T-helper 2 cell treated with Interferon-gamma antibody and Interleukin-4, amounts not matched to agents 5 μg/mL and 100 μg/mL, for 36 hours (primary cell): ENCODE data around the gene HECW1.

Source experiments
- DNase-seq: peaks from one replicate; pipeline ENCODE4 v3.0.0; 2021; ENCODE audit warnings: low spot score
- H3K27ac Mint-ChIP-seq: one replicate; pipeline ENCODE4 v1.8.0; 2021; ENCODE audit warnings: mild to moderate bottlenecking, mixed read lengths
- H3K27me3 Mint-ChIP-seq: one replicate; pipeline ENCODE4 v1.8.0; 2021; ENCODE audit warnings: low read depth, mixed read lengths
- H3K36me3 Mint-ChIP-seq: one replicate; pipeline ENCODE4 v1.8.0; 2021; ENCODE audit warnings: low read depth, mixed read lengths
- H3K4me1 Mint-ChIP-seq: one replicate; pipeline ENCODE4 v1.8.0; 2021; ENCODE audit warnings: low read depth, mixed read lengths
- H3K4me3 Mint-ChIP-seq: one replicate; pipeline ENCODE4 v1.8.0; 2022; ENCODE audit warnings: mild to moderate bottlenecking, moderate library complexity, mixed read lengths
- H3K9me3 Mint-ChIP-seq: one replicate; pipeline ENCODE4 v1.8.0; 2021; ENCODE audit warnings: mixed read lengths

The HECW1 gene

DNA sequence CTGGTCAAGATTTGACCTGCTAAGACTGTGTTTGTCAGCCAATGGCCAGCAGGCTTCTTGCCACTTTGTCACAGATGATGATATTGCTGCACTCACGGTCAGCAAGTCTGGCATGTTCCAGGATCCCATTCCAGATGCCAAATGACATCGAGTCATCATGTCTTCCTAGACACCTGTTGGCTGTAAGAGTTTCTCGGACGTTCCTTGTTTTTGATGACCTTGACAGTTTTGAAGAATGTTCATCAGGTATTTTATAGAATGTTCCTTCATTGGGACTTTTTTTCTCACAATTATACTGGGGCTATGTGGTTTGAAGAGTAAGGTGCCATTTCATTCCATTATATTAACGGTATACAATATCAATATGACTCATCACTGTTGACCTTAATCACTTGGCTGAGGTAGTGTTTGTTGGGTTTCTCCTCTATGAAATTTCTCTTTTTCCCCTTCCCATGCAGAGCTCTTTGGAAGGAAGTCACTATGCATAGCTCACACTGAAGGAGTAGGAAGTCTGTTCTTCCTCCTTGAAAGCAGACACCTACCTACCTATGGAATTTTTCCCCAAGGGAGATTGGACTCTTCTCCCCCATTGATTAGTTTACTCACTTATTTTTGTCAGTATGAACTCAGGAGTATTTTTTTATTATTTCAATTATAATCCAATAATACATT, 31.6 kb downstream of the HECW1 start:
- peaks cover 5% of the 10 kb centered on the region for H3K27me3 Mint-ChIP-seq
- H3K4me1 Mint-ChIP-seq, result no peaks in the 10 kb centered on the region
- no peaks in the 10 kb centered on the region for H3K36me3 Mint-ChIP-seq
- H3K4me3 Mint-ChIP-seq, result no peak overlapping the region
- no peaks in the 10 kb centered on the region for H3K9me3 Mint-ChIP-seq
- DNase-seq, result no peak
- no peak overlapping the region for H3K27ac Mint-ChIP-seq

DNA sequence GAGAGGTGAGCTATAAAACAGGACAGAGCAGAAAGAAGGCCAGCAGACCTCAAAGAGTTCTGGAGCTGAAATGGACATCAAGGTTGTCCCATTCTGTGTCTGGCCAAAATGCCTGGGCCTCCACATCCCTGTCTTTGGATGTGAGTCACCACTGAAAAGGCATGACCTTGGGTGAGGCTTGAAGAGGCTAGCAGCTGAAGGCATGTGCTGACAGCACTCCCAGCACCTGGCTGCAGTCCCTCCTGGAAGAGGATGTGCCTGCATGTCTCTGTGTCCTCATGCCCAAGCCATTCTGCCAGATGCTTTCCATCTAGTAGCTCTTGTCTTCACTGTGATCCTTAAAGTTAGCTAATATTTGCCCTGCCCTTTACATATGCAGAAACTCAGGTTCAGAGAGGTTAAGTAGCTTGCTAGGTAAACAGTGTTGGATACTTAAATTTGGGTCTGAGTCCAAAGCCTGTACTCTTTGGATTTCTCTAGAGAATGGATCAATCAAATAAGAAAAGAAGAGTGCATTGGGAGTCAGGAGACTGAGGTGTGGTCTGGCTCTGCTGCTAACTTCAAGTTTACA, 35.8 kb downstream of the HECW1 start:
- no peaks in the 10 kb centered on the region for H3K4me1 Mint-ChIP-seq
- DNase-seq, result no peak
- H3K27me3 Mint-ChIP-seq, result peaks cover 11% of the 10 kb centered on the region
- H3K36me3 Mint-ChIP-seq, result no peaks in the 10 kb centered on the region
- H3K27ac Mint-ChIP-seq, result no peak overlapping the region
- no peak overlapping the region for H3K4me3 Mint-ChIP-seq
- H3K9me3 Mint-ChIP-seq, result no peaks in the 10 kb centered on the region

DNA sequence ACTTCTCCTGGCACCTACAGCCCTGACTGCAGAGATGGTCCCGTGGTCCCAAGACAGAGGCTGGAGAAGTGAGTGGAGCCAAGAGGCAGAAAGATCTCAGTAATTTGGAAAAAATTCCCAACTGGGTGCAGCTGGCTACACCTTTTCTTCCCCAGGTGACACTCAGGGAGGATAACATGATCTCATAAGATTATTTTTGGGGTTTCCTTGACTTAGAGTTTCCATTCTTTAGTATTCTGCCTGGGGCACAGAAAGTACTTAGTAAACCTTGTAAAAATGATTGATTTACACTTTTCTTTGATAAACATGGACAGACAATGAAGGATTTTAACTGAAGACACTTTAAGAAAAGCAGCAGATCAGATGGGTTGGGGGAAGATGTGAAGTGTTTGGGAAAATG, 38.6 kb downstream of the HECW1 start:
- H3K4me1 Mint-ChIP-seq, result no peaks in the 10 kb centered on the region
- no peak overlapping the region for H3K4me3 Mint-ChIP-seq
- peaks cover 11% of the 10 kb centered on the region for H3K27me3 Mint-ChIP-seq
- no peaks in the 10 kb centered on the region for H3K9me3 Mint-ChIP-seq
- no peak overlapping the region for H3K27ac Mint-ChIP-seq
- no peak for DNase-seq
- H3K36me3 Mint-ChIP-seq, result no peaks in the 10 kb centered on the region

DNA sequence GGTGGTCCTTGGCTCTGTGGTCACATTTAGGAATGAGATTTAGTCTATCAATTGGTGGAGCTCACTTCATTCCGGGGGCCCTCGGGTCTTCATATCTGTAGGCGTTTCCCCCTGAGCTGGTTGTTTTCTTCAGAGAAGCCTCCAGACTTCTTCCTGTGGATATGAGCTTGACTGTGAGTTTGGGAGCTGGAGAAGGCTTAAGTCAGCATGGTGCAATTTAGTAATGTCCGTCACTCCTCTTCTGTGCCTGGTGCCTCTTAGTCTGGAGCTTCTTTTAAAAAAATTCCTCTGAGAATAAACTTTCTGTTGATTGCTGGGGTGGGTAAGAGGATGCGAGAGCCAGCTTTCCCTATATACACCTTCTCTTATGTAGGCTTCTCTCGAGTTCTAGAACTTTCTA, 40.2 kb downstream of the HECW1 start:
- no peak for DNase-seq
- Mint-ChIP-seq H3K4me3 (no peak overlapping the region), H3K27me3 (peaks cover 8% of the 10 kb centered on the region), H3K4me1 (no peaks in the 10 kb centered on the region), H3K36me3 (no peaks in the 10 kb centered on the region), H3K9me3 (no peaks in the 10 kb centered on the region), H3K27ac (no peak overlapping the region)

DNA sequence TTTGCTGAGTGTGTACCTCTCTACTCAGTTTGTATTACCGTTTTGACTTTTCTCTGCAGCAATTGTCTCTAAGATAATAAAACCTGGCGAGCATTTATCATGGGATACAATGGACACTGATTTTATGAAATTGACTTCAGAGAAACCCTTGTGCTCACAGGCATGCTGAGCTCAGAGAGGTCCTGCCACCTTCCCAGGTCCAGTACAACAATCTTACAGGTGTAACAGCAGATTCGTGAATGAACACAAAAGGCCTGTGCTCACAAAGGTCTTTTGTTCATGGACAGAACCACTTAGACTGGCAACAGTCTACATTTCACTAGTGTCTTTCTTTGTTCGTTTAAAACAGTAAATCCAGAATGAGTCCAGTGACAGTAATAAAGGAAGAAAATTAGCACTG, 43.2 kb downstream of the HECW1 start:
- H3K36me3 Mint-ChIP-seq, result no peaks in the 10 kb centered on the region
- H3K4me3 Mint-ChIP-seq, result no peak overlapping the region
- H3K27ac Mint-ChIP-seq, result no peak overlapping the region
- no peaks in the 10 kb centered on the region for H3K4me1 Mint-ChIP-seq
- no peaks in the 10 kb centered on the region for H3K9me3 Mint-ChIP-seq
- peaks cover 2% of the 10 kb centered on the region for H3K27me3 Mint-ChIP-seq
- DNase-seq, result no peak

DNA sequence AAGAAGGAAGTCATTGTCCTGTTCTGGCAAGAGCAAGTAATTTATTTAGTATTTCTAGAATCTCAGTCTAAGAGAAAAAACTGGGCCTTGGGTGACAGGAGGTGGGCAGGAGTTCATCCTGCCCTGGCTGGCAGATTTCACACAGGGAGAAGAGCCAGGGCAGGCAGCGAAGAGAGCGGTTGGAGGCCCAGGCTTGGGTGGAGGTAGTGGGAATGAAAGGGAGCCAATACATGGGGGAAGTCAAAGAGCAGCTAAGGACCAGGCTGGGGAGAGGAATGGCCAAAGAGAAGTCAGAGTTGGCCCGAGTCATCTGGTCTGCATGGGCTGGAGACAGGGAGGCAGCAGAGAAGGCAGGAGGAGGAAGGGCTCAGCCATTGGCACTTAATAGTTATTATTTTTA, 51.4 kb downstream of the HECW1 start:
- no peaks in the 10 kb centered on the region for H3K36me3 Mint-ChIP-seq
- no peak overlapping the region for H3K27ac Mint-ChIP-seq
- DNase-seq, result no peak
- no peaks in the 10 kb centered on the region for H3K9me3 Mint-ChIP-seq
- H3K27me3 Mint-ChIP-seq, result no peaks in the 10 kb centered on the region
- no peaks in the 10 kb centered on the region for H3K4me1 Mint-ChIP-seq
- H3K4me3 Mint-ChIP-seq, result no peak overlapping the region

DNA sequence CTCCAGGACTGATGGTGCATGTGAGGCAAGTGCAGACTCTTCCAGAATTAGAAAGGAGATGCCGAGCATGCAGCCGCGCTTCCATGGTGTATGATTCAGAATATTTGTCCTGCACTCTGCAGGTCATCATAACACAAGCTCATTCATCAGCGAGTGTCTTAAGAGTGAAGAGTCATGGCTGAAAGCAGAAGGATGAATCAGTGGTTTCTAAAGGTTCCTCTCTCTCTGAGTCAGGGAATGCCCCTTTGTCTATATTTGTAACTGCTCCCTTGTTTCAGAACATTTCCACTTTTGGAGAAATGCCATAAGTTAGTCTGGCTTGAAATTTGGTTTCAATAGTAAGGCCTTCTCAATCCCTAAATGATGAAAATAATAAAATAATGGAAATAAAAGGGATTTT, 52.3 kb downstream of the HECW1 start:
- Mint-ChIP-seq H3K27ac (no peak overlapping the region), H3K4me1 (no peaks in the 10 kb centered on the region), H3K4me3 (no peak overlapping the region), H3K36me3 (no peaks in the 10 kb centered on the region), H3K9me3 (no peaks in the 10 kb centered on the region), H3K27me3 (no peaks in the 10 kb centered on the region)
- no peak for DNase-seq

DNA sequence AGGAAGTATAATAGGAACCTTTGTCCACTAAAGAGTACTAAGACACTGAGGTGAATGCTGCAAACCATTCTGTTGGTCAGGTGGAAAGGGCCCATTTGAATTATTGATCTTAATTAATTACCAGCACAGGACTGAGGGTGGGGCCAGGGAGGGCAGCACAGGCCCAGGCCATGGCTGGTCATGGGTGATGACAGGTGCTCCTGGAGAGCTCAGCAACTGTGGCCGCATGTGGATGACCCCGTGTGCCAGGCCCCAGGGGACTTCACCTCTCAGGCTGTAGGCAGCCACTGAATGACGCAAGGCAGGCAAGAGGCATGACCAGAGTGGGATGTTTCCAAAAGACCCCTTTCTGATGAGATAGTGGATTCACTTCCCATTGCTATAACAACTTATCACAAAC, 54.2 kb downstream of the HECW1 start:
- Mint-ChIP-seq H3K4me3 (no peak overlapping the region), H3K36me3 (no peaks in the 10 kb centered on the region), H3K27ac (no peak overlapping the region), H3K4me1 (no peaks in the 10 kb centered on the region), H3K27me3 (no peaks in the 10 kb centered on the region), H3K9me3 (no peaks in the 10 kb centered on the region)
- DNase-seq, result no peak

DNA sequence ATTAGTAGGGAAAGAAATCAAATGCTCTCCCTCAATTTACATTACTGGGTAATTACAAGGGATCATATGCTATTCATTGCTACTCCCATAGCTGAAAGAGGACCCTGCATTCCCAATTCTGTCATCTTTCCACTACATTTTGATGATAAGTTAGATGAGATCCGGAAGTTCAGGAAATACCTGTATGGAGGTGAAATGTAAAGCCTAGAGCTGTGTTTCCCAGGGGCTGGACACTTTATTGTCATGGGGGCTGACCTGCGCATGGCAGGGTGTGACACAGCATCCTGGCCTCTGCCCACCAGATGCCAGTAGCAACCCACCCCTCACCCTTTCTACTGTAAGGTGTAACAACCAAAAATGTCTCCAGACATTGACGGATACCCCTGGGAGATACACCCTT, 56.6 kb downstream of the HECW1 start:
- DNase-seq, result no peak
- no peak overlapping the region for H3K27ac Mint-ChIP-seq
- H3K9me3 Mint-ChIP-seq, result no peaks in the 10 kb centered on the region
- no peaks in the 10 kb centered on the region for H3K27me3 Mint-ChIP-seq
- no peaks in the 10 kb centered on the region for H3K4me1 Mint-ChIP-seq
- no peaks in the 10 kb centered on the region for H3K36me3 Mint-ChIP-seq
- H3K4me3 Mint-ChIP-seq, result no peak overlapping the region

DNA sequence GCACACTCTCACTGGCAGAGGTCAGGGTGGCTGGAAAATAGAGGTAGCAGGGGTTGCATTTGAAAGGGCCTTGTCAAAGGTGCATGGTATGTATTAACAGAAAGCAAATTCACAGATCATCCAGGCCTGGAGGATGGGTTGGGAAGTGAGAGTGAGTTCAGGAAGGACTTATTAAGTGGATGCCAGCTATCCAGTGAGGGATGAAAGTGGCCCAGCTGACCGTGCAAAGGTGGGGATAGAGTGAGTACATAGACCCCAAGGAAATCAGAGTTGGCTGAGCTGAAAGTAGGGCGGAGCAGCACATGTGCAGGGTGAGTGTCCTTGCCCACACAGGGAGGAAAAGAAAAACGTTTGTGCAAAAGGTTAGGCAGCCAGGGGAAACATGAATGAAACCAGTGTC, 58.1 kb downstream of the HECW1 start:
- H3K4me1 Mint-ChIP-seq, result no peaks in the 10 kb centered on the region
- no peaks in the 10 kb centered on the region for H3K27me3 Mint-ChIP-seq
- DNase-seq, result no peak
- no peaks in the 10 kb centered on the region for H3K36me3 Mint-ChIP-seq
- no peaks in the 10 kb centered on the region for H3K9me3 Mint-ChIP-seq
- H3K4me3 Mint-ChIP-seq, result no peak overlapping the region
- H3K27ac Mint-ChIP-seq, result no peak overlapping the region

DNA sequence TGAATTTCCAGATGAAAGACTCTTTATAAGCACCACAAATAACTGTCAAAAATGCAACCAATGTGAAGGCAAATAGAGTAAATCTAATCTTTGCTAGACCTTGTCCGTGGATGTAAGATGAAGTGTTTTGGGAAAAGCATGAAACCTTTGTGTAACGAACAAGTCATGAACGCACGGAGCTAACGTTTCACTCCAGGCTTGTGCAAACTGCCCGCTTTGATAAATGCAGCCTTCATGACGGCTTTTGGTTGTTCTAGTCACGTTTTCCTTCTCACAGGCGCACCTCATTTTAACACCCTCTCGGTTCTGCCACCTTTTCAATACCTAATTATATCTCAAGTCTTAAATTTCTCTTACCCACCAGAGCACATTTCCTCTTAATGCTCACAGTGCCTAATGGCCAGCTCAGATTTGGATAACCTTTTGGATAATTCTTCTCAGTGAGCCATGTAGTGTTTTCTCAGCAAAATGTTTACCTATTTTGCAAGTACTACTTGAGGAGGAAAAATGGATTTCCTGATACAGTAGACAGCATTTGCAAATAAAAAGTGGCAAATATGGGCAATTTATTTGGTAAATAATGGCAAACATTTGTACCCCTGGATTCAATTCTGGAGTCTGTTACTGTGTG, 63.2 kb downstream of the HECW1 start:
- DNase-seq, result no peak
- no peaks in the 10 kb centered on the region for H3K4me1 Mint-ChIP-seq
- H3K27ac Mint-ChIP-seq, result no peak overlapping the region
- no peaks in the 10 kb centered on the region for H3K36me3 Mint-ChIP-seq
- H3K9me3 Mint-ChIP-seq, result no peaks in the 10 kb centered on the region
- H3K4me3 Mint-ChIP-seq, result no peak overlapping the region
- no peaks in the 10 kb centered on the region for H3K27me3 Mint-ChIP-seq

DNA sequence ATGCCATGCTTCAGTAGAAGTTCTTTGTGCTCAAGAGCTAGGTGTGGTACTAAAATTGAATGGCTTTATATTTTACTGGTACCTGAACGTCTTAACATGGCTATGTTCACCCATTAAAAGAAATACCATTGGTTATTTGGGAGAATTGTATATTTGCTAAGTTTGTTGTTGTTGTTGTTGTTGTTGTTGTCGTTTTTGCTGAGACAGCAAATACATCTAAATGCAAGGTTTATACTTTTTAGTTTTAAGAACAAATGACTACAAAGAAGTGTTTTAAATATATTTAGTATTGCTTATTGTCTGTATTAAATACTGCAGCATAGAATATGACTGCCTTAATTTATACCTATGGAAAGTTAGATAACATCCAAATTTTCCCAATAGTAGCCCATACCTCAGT, 66.9 kb downstream of the HECW1 start:
- Mint-ChIP-seq H3K9me3 (no peaks in the 10 kb centered on the region), H3K4me3 (no peak overlapping the region), H3K27ac (no peak overlapping the region), H3K27me3 (no peaks in the 10 kb centered on the region), H3K4me1 (no peaks in the 10 kb centered on the region), H3K36me3 (no peaks in the 10 kb centered on the region)
- DNase-seq, result no peak

DNA sequence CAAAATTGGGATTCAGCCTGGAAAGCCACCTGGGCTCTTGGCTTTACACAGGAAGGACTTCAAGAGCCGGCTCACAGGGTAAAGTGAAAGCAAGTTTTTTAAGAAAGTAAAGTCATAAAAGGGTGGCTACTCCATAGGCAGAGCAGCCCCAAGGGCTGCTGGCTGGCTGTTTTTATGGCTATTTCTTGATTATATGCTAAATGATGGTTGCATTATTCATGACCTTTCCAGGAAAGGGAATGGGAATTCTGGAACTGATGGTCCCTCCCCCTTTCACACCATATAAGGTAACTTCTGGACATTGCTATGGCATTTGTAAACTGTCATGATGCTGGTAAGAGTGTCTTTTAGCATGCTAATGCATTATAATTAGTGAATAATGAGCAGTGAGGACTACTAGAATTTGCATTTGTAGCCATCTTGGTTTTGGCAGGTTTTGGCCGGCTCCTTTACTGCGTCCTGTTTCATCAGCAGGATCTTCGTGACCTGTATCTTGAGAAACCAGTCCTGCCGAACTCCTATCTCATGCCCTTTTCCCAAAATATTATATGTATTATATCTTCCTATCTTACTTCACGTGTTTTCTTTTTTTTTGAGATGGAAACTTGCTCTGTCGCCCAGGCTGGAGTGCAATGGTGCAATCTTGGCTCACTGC, 80.5 kb downstream of the HECW1 start:
- Mint-ChIP-seq H3K4me3 (no peak overlapping the region), H3K9me3 (no peaks in the 10 kb centered on the region), H3K4me1 (no peaks in the 10 kb centered on the region), H3K27me3 (peaks cover 2% of the 10 kb centered on the region), H3K27ac (no peak overlapping the region), H3K36me3 (no peaks in the 10 kb centered on the region)
- no peak for DNase-seq

DNA sequence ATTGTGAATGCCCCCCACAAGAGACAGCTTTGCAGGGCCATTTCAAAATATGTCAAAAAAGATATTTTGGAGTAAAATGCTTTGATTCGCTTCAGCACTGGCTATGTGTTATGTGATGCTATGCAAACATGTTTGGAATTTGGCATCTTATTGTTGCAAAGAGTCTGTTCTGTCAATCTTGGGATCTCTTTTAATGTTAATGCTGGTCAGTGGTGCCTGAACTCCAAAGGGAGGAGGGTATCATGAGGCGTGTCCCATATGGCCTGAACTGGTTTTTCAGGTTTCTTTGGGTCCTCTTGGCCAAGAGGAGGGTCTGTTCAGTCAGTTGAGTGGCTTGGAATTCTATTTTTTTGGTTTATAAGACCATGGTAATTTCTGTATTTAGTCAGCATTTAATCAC, 81.4 kb downstream of the HECW1 start:
- no peaks in the 10 kb centered on the region for H3K27me3 Mint-ChIP-seq
- no peaks in the 10 kb centered on the region for H3K9me3 Mint-ChIP-seq
- H3K27ac Mint-ChIP-seq, result no peak overlapping the region
- H3K4me3 Mint-ChIP-seq, result no peak overlapping the region
- no peak for DNase-seq
- H3K4me1 Mint-ChIP-seq, result no peaks in the 10 kb centered on the region
- no peaks in the 10 kb centered on the region for H3K36me3 Mint-ChIP-seq
